ENCODE measurements around the gene DUSP8.

DNA sequence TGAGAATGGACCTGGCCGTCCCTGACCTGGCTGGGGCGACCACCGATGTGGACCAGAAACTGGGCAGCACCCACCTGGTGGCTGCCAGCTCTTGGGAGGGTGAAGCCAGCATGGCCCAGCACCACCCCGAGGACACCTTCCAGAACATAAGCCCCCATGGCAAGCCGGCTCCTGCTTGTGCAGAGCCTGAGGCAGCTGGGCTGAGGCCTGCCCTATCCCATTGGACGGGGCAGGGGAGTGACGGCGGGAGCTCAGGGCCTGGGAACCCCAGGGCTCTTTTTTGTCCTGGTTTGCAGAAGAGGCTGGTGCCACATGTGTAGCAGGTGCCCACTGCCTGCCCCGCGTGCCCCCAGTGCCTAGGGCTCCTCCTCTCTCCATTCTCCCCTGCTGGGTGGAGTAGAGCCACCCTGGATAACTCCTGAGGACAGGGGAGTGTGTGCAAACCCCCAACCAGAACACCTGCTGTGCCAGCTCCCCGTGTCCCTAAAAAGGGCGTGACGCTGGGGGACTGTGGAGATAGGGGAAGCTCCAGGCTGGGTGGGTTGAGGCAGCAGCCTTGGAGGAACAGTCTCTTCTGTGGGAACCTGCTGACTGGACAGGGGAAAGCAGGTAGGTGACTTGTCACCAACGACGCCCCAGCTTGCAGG, 11.9 kb downstream of the DUSP8 start:
- TF ChIP-seq POLR2AphosphoS5 (IDR thresholded peaks at IDR 0.05; ENCODE audit: low read depth, low read length) (no peak), POLR2A (IDR thresholded peaks at IDR 0.05; ENCODE audit: low read depth, low read length) (no peak)

Measured in GM12892 (cell line).